Measurements from ENCODE around the gene RGPD8.
"Not testable (repeated sequence)": the region's sequence is repeated elsewhere in the genome, so short reads cannot be mapped to it uniquely, and the experiment has no call there.

DNA sequence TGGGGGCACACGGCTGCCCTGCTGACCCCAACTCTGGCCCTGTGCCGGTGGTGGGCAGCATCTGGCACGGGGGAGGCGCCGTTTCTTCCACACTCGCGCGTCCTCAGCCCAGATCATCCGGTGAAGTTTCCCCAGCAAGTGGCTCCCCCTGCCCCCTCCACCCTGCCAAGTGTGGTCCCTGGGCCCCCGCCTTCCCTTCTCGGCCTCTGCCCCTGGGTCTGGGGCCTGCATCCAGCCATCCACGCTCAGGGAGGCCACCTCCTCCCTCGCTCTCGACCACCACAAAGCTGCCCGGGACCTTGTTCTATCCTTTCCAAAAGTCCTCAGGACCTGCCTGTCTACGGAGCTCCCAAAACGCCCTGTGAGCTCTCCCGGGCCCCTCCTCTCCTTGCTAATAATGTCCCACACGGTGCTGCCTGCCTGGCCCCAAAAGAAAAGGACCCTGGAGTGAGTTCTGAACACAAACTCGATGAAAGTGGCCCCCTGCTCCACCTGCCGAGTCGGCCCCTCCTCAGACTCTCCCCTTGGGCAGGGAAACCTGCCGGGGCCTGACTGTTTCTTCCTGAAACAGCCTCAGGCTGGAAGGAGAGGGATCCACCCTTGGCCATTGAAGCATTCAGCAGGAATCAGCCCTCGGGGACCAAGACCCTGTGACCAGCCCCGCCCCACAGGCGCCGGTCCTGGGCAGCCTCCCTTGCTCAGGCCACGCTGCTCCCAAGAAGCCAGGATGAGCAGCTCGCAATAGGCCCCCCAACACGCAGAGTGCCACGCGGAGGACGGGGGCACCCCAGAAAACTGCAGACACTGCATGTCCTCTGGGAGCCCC, 1.7 kb upstream of the RGPD8 start:
- TF ChIP-seq, protein P1, sequence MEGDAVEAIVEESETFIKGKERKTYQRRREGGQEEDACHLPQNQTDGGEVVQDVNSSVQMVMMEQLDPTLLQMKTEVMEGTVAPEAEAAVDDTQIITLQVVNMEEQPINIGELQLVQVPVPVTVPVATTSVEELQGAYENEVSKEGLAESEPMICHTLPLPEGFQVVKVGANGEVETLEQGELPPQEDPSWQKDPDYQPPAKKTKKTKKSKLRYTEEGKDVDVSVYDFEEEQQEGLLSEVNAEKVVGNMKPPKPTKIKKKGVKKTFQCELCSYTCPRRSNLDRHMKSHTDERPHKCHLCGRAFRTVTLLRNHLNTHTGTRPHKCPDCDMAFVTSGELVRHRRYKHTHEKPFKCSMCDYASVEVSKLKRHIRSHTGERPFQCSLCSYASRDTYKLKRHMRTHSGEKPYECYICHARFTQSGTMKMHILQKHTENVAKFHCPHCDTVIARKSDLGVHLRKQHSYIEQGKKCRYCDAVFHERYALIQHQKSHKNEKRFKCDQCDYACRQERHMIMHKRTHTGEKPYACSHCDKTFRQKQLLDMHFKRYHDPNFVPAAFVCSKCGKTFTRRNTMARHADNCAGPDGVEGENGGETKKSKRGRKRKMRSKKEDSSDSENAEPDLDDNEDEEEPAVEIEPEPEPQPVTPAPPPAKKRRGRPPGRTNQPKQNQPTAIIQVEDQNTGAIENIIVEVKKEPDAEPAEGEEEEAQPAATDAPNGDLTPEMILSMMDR (IDR thresholded peaks at IDR 0.05), result not testable (repeated sequence)
- TF ChIP-seq POLR2A (IDR thresholded peaks at IDR 0.05), result not testable (repeated sequence)
